HG03025 (cell line): Measurements from ENCODE around the gene SLC38A8.

Experiments
- ATAC-seq: cut with Tn5 transposase; IDR thresholded peaks from one replicate; pipeline ENCODE4 v1.9.1; 2021; ENCODE audit warnings: mild to moderate bottlenecking, moderate library complexity; ENCODE audit not compliant: unreplicated experiment, low FRiP score

The SLC38A8 gene

GRCh38 chr16:84003038-84003437, 39.6 kb downstream of the SLC38A8 start:
- no peak for ATAC-seq

GRCh38 chr16:84001726-84002125, 40.9 kb downstream of the SLC38A8 start:
- ATAC-seq = no peak

- no peak for ATAC-seq
Observed at GRCh38 chr16:84000989-84001642, 41.5 kb downstream of the SLC38A8 start.

GRCh38 chr16:83998091-83998490, 44.5 kb downstream of the SLC38A8 start:
- ATAC-seq = no peak

DNA sequence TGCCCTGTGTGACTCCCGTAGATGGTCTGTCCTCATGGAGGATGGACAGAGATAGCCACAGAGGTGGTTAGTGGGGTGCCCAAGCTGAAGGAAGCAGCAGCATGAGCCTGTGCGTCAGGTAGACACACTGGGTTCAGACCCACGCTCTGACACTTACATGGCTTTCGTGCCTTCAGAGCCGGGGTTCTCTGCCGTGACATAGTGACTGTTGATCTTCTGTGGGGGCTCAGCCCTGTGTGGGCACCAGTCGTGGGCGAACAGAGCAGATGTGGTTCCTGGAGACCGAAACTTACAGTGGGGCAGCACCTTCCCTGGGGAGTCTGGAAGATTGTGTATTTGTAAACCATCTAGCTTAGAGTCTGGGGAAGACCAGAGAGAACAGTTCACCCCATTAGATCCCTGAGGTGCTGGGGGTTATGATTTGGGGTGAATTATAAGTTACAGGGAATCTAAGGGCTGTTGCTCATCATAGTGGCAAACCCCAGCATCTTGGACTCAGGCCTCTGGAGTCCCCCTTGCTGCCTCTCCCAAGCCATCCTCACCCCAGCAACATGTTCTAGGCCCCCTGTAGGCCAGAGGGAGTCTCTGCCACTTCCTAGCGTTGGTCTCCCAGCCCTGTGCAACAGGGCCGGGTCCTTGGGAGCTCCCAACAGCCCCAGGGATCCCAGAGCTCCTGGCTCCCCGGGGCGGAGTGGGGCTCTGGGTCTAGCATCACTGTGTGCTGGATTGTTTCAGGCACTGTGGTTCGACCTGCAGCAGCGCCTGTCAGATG, 45.9 kb downstream of the SLC38A8 start:
- ATAC-seq = no peak

DNA sequence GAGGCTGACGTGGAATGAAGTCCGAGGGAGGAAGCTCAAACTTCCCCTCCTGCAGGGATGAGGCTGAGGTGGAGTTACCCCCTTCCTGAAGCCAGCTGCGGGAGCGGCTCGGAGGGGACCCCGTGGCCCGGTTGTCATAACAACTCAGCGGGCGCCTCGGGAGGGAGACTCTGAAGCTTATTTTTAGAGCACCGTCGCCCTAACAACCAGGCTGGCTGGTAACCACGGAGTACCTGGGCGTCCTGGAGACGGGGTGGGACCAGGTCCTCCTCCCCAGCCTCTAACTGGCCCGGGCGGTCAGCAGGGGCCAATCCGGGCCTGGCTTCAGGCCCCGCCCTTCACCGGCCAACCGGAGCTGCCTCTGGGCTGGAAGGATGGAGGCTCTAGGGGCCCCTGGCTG, 46.8 kb downstream of the SLC38A8 start:
- ATAC-seq = no peak

GRCh38 chr16:83994703-83995102, 47.9 kb downstream of the SLC38A8 start:
- no peak for ATAC-seq

DNA sequence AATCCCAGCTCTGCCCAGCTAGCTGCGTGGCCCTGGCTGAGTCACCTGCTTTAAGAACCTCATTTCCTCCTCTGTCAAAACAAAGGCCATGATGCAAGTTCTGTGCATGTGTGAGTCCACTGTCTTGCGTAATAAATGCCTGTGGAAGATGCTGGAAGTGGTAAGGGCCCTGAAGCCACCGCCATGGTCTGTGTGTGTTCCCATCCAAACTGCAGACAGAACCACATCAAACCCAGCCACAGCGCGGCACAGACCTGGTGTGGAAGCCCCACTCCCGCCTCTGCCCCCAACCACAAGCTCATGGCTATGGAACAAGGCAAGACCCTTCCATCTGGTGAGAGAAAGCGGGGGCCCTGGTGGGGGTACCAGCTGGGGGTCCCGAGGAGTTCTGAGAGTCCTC, 48.5 kb downstream of the SLC38A8 start:
- ATAC-seq = no peak

DNA sequence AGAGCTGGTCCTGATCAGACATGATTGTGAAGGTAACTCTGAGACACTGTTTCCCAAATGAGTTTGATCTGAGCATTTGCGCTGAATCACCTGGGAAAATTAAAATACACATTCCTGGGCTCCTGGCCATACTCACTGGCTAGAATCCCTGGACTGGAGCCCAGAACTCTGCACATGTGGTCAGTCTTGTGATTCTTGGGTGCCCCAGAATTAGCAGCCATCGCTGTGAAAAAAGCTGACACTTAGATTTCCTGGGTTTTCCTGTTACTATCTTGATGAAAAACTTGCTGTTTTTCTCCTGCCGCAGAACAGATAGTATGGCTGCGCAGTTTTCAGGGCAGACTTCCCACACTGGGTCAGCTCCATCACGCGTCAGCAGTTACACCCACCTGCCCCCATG, 50.0 kb downstream of the SLC38A8 start:
- no peak for ATAC-seq

DNA sequence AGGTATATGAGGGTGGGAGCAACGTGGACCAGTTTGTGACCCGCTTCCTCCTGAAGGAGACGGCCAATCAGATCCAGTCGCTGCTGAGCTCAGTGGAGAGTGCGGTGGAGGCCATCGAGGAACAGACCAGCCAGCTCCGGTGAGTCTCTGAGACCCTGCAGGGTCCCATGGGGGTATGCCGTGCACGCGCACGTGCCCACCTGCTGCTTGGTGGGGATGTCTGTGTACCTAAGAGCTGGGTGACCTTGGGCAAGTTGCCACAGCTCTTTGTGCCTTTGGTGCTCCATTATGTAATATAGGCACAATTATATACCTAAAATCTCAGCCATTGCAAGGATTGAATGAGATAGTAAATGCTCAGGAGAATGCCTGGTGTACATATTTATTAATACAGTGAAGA, 52.1 kb downstream of the SLC38A8 start:
- ATAC-seq = no peak

GRCh38 chr16:83989300-83989699, 53.3 kb downstream of the SLC38A8 start:
- no peak for ATAC-seq

DNA sequence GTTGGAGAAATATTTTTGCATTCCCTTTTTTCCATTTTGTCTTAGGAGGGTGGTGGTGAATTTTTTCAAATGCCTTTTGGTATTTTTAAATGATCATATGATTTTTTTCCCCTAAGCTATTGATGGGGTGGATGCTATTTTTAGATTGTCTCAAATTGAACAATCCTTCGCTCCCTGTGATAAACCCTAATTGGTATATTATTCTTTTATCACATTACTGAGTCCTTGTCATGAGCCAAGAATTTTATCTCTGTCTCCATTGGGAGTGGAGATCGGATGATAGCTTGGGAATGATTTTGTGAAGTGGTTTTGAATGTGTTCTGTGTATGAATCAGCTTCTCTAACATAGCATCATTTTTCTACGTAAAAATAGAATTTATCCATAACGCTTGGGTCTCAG, 59.1 kb downstream of the SLC38A8 start:
- ATAC-seq = no peak

DNA sequence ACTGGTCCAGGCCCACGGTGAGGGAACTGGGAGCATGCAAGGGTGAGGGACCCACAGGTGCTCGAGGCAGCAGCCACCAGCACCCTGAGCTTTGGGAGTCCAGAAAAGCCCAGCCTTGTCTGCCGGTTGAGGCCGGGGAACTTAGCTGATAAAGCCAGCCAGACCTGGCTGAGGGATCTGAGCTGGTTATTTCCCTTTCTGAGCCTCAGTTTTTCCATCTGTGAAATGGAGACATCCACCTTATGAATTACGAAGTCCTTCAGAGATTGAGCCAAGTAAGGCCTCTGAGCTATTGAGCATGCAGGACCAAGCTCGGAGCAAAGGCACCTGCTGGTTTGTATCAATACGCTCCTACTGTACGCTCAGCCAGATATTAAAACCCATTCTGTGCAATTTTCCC, 60.8 kb downstream of the SLC38A8 start:
- no peak for ATAC-seq

DNA sequence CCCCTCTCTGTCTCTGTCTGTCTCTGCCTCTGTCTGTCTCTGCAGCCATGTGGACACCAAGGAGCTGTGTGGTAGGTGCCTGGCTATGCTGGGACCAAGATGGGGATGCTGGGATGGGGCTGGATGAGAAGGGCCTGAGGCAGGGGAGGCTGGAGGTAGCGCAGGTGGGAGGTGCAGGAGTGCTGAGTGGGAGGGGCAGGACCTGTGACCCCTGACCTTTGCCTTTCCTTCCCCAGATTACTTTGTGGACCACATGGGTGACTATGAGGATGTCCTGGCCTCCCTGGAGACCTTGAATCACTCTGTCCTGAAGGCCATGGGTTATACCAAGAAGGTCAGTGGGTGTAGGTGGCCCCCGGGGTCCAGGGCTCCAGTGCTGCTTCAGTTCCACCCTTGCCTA, 61.8 kb downstream of the SLC38A8 start:
- ATAC-seq = no peak

- no peak for ATAC-seq
Observed at GRCh38 chr16:83979441-83979840, 63.2 kb downstream of the SLC38A8 start.

DNA sequence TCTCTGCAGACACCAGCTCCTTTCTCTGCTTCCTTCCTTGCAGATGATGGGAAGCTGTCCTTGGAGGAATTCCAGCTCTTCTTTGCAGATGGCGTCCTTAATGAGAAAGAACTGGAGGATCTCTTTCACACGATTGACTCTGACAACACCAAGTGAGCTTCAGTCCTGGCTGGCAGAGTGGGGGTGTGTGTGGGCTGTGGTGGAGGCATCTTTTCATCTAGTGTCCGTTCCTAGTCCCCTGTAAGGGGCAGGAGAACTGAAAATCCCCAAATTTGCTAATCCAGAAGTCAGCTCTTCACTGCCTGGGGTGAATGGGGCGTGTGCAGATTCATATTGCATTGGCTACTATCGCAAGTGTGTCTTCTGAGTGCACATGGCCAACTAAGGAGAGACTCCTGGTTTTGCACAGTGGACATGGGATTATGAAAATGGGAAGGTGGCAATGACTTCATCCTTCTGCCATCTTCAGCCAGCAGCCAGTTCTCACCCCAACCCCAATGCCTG, 64.1 kb downstream of the SLC38A8 start:
- ATAC-seq = no peak

DNA sequence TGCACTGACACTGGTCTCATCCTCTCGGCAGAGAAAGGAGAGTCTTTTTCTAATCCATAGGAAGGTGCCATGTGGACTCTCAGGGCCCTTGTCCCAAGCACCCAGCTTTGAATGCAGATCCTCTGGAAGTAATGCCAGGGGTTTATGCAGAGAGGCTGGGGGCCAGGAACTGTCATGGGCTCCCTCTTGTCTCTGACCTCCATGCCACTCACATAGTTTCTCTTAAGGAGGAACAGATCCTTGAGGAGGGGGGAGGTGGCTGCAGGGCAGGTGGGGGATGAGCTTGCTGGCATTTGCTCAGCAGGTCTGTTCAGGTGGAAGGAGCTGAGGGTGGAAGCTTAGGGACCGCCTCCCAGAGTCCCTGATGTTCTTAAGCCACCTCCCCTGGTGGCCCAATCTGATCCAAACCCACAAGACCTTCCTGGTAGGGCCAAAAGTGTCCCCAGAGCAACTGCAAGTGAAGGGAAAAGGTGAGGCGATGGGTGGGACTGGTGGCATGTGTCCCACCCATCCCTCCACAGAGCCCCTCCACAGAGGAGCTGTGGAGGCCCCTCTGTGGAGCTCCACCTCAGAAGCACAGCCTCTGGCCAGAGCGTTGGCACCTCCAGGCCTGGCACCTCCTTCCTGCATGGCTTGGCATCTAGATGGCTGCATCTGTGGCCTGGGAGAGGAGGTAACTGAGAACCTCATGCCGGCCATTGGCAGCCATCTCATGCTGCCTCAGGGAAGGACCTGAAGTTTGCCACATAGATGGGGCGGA, 65.4 kb downstream of the SLC38A8 start:
- no peak for ATAC-seq

DNA sequence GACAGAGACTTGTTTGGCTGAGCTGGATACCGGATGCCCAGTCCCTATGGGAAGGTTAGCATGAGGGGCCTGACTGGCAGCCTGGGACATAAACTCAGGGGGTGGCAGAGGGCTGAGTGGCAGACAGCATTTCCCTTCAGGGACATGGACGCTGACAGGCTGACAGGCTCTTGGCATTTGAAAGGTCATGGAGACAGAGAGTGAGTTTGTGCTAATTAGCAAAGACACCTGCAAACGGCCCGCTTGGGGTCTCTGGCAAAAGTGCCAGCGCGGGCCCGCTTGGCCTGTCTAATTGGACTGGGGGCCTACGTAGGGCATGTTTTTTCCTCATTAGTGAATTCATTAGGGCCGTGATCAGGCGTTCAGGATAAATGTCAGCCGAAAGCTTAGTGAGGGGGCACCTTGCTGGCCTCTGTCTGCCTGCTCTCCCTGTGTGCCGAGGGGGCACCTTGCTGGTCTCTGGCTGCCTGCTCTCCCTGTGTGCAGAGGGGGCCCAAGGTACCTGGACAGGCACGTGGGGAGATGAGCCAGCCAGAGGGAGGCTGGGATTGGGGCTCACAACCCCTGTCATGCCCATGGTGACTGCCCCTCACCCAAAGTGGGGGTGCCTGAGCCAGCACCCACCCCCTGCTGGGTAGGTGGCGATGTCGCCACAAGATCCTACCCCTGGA, 66.9 kb downstream of the SLC38A8 start:
- ATAC-seq = no peak

GRCh38 chr16:83974475-83974874, 68.1 kb downstream of the SLC38A8 start:
- ATAC-seq = no peak

- no peak for ATAC-seq
Observed at GRCh38 chr16:83973581-83974385, 68.8 kb downstream of the SLC38A8 start.
